ENCODE data around the gene LSP1. TPM values are rescaled to one million over a fixed set of nuclear protein-coding genes. Genes with fewer than 3 reads are reported as not detected.

The LSP1 gene
- polyA plus RNA-seq, 1 donor: 20.5 TPM

- DNase-seq: no peak
- Histone ChIP-seq H3K27ac (ENCODE audit: low read length) (no peak overlapping the region), H3K36me3 (ENCODE audit: control insufficient read depth, insufficient read depth, low read length) (no peaks in the 10 kb centered on the region), H3K4me1 (ENCODE audit: control insufficient read depth, insufficient read depth, low read length) (peaks cover 6% of the 10 kb centered on the region), H3K4me3 (ENCODE audit: low read length) (no peak overlapping the region), H3K9me3 (ENCODE audit: control insufficient read depth, low read depth, low read length) (no peaks in the 10 kb centered on the region), H3K27me3 (ENCODE audit: control insufficient read depth, insufficient read depth, low read length) (no peaks in the 10 kb centered on the region)
- 90% methylated on average over 8 of the region's 41 CpGs for WGBS (ENCODE audit: insufficient coverage, low lambda C conversion rate)
Measured at GRCh38 chr11:1926156-1927025, 73.5 kb downstream of the LSP1 start.

- WGBS (ENCODE audit: insufficient coverage, low lambda C conversion rate): no CpG with 5 or more reads among the region's 28 CpGs
- H3K36me3 ChIP-seq (ENCODE audit: control insufficient read depth, insufficient read depth, low read length): no peaks in the 10 kb centered on the region
- no peak overlapping the region for H3K27ac ChIP-seq (ENCODE audit: low read length)
Measured at GRCh38 chr11:1927026-1927847, 74.4 kb downstream of the LSP1 start.

GRCh38 chr11:1927848-1928469 lies 75.1 kb downstream of the LSP1 start:
- H3K36me3 ChIP-seq (ENCODE audit: control insufficient read depth, insufficient read depth, low read length): no peaks in the 10 kb centered on the region
- H3K4me1 ChIP-seq (ENCODE audit: control insufficient read depth, insufficient read depth, low read length): peaks cover 6% of the 10 kb centered on the region
- no CpG with 5 or more reads among the region's 20 CpGs for whole genome bisulfite sequencing (ENCODE audit: insufficient coverage, low lambda C conversion rate)
- H3K4me3 ChIP-seq (ENCODE audit: low read length): no peak overlapping the region
- H3K9me3 ChIP-seq (ENCODE audit: control insufficient read depth, low read depth, low read length): no peaks in the 10 kb centered on the region
- no peak overlapping the region for H3K27ac ChIP-seq (ENCODE audit: low read length)
- no peak for DNase-seq
- H3K27me3 ChIP-seq (ENCODE audit: control insufficient read depth, insufficient read depth, low read length): no peaks in the 10 kb centered on the region

More at GRCh38 chr11:1927026-1927847, 74.4 kb downstream of the LSP1 start:
- Histone ChIP-seq H3K4me3 (ENCODE audit: low read length) (no peak overlapping the region), H3K4me1 (ENCODE audit: control insufficient read depth, insufficient read depth, low read length) (peaks cover 6% of the 10 kb centered on the region), H3K9me3 (ENCODE audit: control insufficient read depth, low read depth, low read length) (no peaks in the 10 kb centered on the region), H3K27me3 (ENCODE audit: control insufficient read depth, insufficient read depth, low read length) (no peaks in the 10 kb centered on the region)
- peak in 1 of 2 donors; percentile 37 for DNase-seq

- H3K27ac ChIP-seq (ENCODE audit: low read length): no peak overlapping the region
- H3K36me3 ChIP-seq (ENCODE audit: control insufficient read depth, insufficient read depth, low read length): no peaks in the 10 kb centered on the region
- no peaks in the 10 kb centered on the region for H3K9me3 ChIP-seq (ENCODE audit: control insufficient read depth, low read depth, low read length)
- no peaks in the 10 kb centered on the region for H3K27me3 ChIP-seq (ENCODE audit: control insufficient read depth, insufficient read depth, low read length)
- peaks cover 6% of the 10 kb centered on the region for H3K4me1 ChIP-seq (ENCODE audit: control insufficient read depth, insufficient read depth, low read length)
- no peak overlapping the region for H3K4me3 ChIP-seq (ENCODE audit: low read length)
- no peak for DNase-seq
- WGBS (ENCODE audit: insufficient coverage, low lambda C conversion rate): no CpG with 5 or more reads among the region's 13 CpGs
Measured at GRCh38 chr11:1928470-1928890, 75.6 kb downstream of the LSP1 start.

GRCh38 chr11:1928891-1929541 lies 76.1 kb downstream of the LSP1 start:
- H3K9me3 ChIP-seq (ENCODE audit: control insufficient read depth, low read depth, low read length): no peaks in the 10 kb centered on the region
- 100% methylated on average over 2 of the region's 35 CpGs for WGBS (ENCODE audit: insufficient coverage, low lambda C conversion rate)
- H3K4me1 ChIP-seq (ENCODE audit: control insufficient read depth, insufficient read depth, low read length): peaks cover 6% of the 10 kb centered on the region
- H3K27ac ChIP-seq (ENCODE audit: low read length): no peak overlapping the region
- H3K4me3 ChIP-seq (ENCODE audit: low read length): no peak overlapping the region
- H3K27me3 ChIP-seq (ENCODE audit: control insufficient read depth, insufficient read depth, low read length): no peaks in the 10 kb centered on the region
- DNase-seq: no peak
- no peaks in the 10 kb centered on the region for H3K36me3 ChIP-seq (ENCODE audit: control insufficient read depth, insufficient read depth, low read length)

GRCh38 chr11:1929621-1930461 lies 77.0 kb downstream of the LSP1 start:
- Histone ChIP-seq H3K9me3 (ENCODE audit: control insufficient read depth, low read depth, low read length) (no peaks in the 10 kb centered on the region), H3K27ac (ENCODE audit: low read length) (no peak overlapping the region), H3K4me3 (ENCODE audit: low read length) (no peak overlapping the region), H3K36me3 (ENCODE audit: control insufficient read depth, insufficient read depth, low read length) (no peaks in the 10 kb centered on the region), H3K27me3 (ENCODE audit: control insufficient read depth, insufficient read depth, low read length) (no peaks in the 10 kb centered on the region), H3K4me1 (ENCODE audit: control insufficient read depth, insufficient read depth, low read length) (peaks cover 6% of the 10 kb centered on the region)
- DNase-seq: no peak
- WGBS (ENCODE audit: insufficient coverage, low lambda C conversion rate): no CpG with 5 or more reads among the region's 25 CpGs

GRCh38 chr11:1930462-1930830 lies 77.6 kb downstream of the LSP1 start:
- no peak overlapping the region for H3K27ac ChIP-seq (ENCODE audit: low read length)
- WGBS (ENCODE audit: insufficient coverage, low lambda C conversion rate): 83% methylated on average over 7 of the region's 9 CpGs

GRCh38 chr11:1931341-1932104 lies 78.6 kb downstream of the LSP1 start:
- no peaks in the 10 kb centered on the region for H3K9me3 ChIP-seq (ENCODE audit: control insufficient read depth, low read depth, low read length)
- H3K27ac ChIP-seq (ENCODE audit: low read length): peak overlapping the region; percentile 23
- H3K36me3 ChIP-seq (ENCODE audit: control insufficient read depth, insufficient read depth, low read length): no peaks in the 10 kb centered on the region
- no peak overlapping the region for H3K4me3 ChIP-seq (ENCODE audit: low read length)
- peaks cover 6% of the 10 kb centered on the region for H3K4me1 ChIP-seq (ENCODE audit: control insufficient read depth, insufficient read depth, low read length)
- no peak for DNase-seq
- no peaks in the 10 kb centered on the region for H3K27me3 ChIP-seq (ENCODE audit: control insufficient read depth, insufficient read depth, low read length)
- WGBS (ENCODE audit: insufficient coverage, low lambda C conversion rate): 42% methylated on average over 1 of the region's 18 CpGs

More at GRCh38 chr11:1930462-1930830, 77.6 kb downstream of the LSP1 start:
- Histone ChIP-seq H3K36me3 (ENCODE audit: control insufficient read depth, insufficient read depth, low read length) (no peaks in the 10 kb centered on the region), H3K4me3 (ENCODE audit: low read length) (no peak overlapping the region), H3K9me3 (ENCODE audit: control insufficient read depth, low read depth, low read length) (no peaks in the 10 kb centered on the region), H3K4me1 (ENCODE audit: control insufficient read depth, insufficient read depth, low read length) (peaks cover 6% of the 10 kb centered on the region), H3K27me3 (ENCODE audit: control insufficient read depth, insufficient read depth, low read length) (no peaks in the 10 kb centered on the region)
- no peak for DNase-seq

GRCh38 chr11:1932105-1932480 lies 79.2 kb downstream of the LSP1 start:
- Histone ChIP-seq H3K36me3 (ENCODE audit: control insufficient read depth, insufficient read depth, low read length) (no peaks in the 10 kb centered on the region), H3K27ac (ENCODE audit: low read length) (no peak overlapping the region), H3K27me3 (ENCODE audit: control insufficient read depth, insufficient read depth, low read length) (no peaks in the 10 kb centered on the region), H3K4me1 (ENCODE audit: control insufficient read depth, insufficient read depth, low read length) (peaks cover 4% of the 10 kb centered on the region), H3K4me3 (ENCODE audit: low read length) (no peak overlapping the region), H3K9me3 (ENCODE audit: control insufficient read depth, low read depth, low read length) (no peaks in the 10 kb centered on the region)
- WGBS (ENCODE audit: insufficient coverage, low lambda C conversion rate): no CpG with 5 or more reads among the region's 11 CpGs
- no peak for DNase-seq

Data from large intestine (tissue), 3 donors.